HG02938 (cell line): ENCODE measurements around the gene OR6S1.
"Not testable (repeated sequence)": the region's sequence is repeated elsewhere in the genome, so short reads cannot be mapped to it uniquely, and the experiment has no call there.

Source experiments
- ATAC-seq: cut with Tn5 transposase; IDR thresholded peaks from one replicate; pipeline ENCODE4 v1.9.1; 2021; ENCODE audit warnings: mild to moderate bottlenecking, moderate library complexity; ENCODE audit not compliant: unreplicated experiment

Gene OR6S1

GRCh38 chr14:20671597-20672283 is 30.2 kb upstream of the OR6S1 start:
- ATAC-seq = peak; percentile 31

- no peak for ATAC-seq
These were observed 27.5 kb upstream of the OR6S1 start for GRCh38 chr14:20668969-20669368.

- ATAC-seq = peak; percentile 71
These were observed 26.5 kb upstream of the OR6S1 start for GRCh38 chr14:20667957-20668356.

- not testable (repeated sequence) for ATAC-seq
These were observed 25.0 kb upstream of the OR6S1 start for GRCh38 chr14:20666400-20666961.

- ATAC-seq = peak; percentile 55
These were observed 21.7 kb upstream of the OR6S1 start for GRCh38 chr14:20662968-20663732.

GRCh38 chr14:20661197-20661596 is 19.7 kb upstream of the OR6S1 start:
- ATAC-seq = no peak

GRCh38 chr14:20659813-20660395 is 18.4 kb upstream of the OR6S1 start:
- ATAC-seq = no peak

- ATAC-seq = no peak
These were observed 17.8 kb upstream of the OR6S1 start for GRCh38 chr14:20659336-20659735.

- no peak for ATAC-seq
These were observed 16.8 kb upstream of the OR6S1 start for GRCh38 chr14:20658246-20658645.

GRCh38 chr14:20657216-20658211 is 16.0 kb upstream of the OR6S1 start:
- ATAC-seq = no peak

- no peak for ATAC-seq
These were observed 14.8 kb upstream of the OR6S1 start for GRCh38 chr14:20656274-20656673.

- no peak for ATAC-seq
These were observed 14.4 kb upstream of the OR6S1 start for GRCh38 chr14:20655851-20656250.

GRCh38 chr14:20652996-20653975 is 11.8 kb upstream of the OR6S1 start:
- no peak for ATAC-seq

- ATAC-seq = no peak
These were observed 4.0 kb upstream of the OR6S1 start for GRCh38 chr14:20645481-20645880.

- ATAC-seq = no peak
These were observed 3.0 kb upstream of the OR6S1 start for GRCh38 chr14:20644520-20644919.

GRCh38 chr14:20642755-20643154 is 1.3 kb upstream of the OR6S1 start:
- not testable (repeated sequence) for ATAC-seq

- no peak for ATAC-seq
These were observed 691 bp upstream of the OR6S1 start for GRCh38 chr14:20642182-20642581.

- peak; percentile 71 for ATAC-seq
These were observed 8.4 kb downstream of the OR6S1 start for GRCh38 chr14:20632831-20633691.
